Glomerular endothelial cell (primary cell): ENCODE data around the gene ENTR1. TPM values are rescaled to one million over a fixed set of nuclear protein-coding genes. Genes with fewer than 3 reads are reported as not detected.

Source experiments
- DNase-seq: peaks from one replicate; pipeline ENCODE4 v3.0.0-alpha.2; 2011; ENCODE audit warnings: low read depth, low spot score; ENCODE audit errors: extremely low read depth
- total RNA-seq: library from RNA; depleted of rRNA; stranded (reverse); fragments of >200 nt; gene quantifications from 2 replicates; pipeline ENCODE4 v1.2.3, GENCODE V29; 2015

Gene ENTR1
- total RNA-seq, 1 donor from 2014 or later = 53.0 TPM

DNA sequence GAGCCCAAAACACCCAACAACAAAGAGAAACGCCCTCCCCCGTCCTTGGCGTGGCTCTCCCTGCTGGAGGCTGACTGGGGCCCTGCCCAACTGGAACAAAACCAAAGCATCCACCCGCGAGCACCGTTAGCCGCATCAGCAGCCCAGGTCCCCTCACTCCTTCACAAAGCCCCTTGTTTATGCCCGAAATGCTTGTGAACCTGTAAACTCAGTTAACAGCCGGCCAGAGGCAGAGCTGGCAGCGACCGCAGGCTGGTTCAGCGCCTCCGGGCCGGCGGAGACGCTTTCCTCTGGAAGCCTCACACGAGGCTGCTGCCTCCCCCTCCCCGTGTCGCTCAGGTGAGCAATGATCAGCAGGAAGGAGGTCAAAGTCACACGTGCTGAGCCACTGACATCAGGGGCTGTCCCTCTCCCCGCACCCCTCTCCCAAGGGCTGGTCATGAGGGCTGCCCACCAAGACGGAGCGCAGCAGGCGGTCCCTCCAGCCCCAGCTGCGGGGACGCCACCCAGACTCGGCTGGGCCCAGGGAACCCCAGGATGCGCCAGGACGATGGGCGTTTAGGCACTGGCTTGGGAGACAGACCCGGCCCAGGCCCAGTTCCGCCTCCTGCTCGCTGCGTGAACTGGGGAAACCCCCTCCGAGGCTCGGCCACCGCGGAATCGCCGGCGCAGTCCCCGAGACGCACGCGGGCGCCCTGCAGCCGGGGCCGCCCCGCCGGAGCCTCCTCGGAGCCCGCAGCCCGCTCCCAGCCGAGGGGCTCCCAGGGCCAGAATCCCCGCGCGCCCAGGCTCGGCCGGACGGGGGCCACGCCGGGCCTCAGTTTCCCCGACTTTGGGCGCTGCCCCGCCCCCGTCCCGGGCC, 11.0 kb downstream of the ENTR1 start:
- DNase-seq = no peak

DNA sequence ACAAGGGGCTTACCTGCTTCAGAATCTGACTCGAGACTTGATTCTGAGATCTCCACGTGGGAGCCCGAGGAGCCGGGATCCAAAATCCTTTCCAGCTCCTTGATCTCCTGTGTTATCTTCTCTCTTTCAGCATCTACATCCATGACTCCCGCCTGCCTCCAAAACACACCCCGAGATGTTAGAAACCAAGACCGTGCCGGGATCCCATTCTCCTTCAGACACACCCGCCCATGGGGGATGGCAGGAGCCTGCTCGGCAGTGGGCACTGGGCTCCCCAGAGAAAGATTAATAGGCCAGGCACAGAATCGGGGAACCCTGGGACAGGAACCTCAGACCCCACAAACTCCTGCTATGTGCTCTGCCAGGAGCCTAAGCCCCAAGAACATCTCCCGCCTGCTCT, 12.1 kb downstream of the ENTR1 start:
- no peak for DNase-seq

DNA sequence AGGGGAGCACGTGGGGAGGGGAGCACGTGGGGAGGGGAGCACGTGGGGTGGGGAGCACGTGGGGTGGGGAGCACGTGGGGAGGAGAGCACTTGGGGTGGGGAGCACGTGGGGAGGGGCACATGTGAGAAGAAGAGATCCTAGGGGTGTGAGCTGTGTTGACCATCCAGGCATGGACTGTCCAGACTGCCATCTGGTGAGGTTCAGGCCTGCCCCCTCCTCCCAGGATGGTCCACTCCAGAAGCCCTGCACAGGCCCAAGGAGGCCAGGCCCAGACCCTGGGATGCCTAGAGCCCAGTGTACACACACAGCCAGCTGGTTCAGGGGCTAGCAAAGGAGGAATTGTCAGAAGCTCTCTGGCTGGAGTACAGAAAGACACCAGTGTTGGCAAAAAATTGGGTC, 12.8 kb downstream of the ENTR1 start:
- no peak for DNase-seq

DNA sequence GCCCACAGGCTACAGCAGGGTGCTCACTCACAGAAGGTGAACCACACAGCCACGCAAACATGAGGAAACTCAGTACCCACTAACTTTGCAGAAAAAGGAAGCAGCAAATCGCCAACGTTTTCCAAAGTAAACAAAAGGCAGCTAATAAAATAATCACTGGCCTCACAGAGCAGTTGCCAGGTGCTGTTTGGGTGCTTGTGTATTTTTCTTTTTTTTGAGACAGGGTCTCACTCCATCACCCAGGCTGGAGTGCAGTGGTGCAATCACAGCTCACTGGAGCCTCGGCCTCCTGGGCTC, 14.2 kb downstream of the ENTR1 start:
- DNase-seq = no peak

DNA sequence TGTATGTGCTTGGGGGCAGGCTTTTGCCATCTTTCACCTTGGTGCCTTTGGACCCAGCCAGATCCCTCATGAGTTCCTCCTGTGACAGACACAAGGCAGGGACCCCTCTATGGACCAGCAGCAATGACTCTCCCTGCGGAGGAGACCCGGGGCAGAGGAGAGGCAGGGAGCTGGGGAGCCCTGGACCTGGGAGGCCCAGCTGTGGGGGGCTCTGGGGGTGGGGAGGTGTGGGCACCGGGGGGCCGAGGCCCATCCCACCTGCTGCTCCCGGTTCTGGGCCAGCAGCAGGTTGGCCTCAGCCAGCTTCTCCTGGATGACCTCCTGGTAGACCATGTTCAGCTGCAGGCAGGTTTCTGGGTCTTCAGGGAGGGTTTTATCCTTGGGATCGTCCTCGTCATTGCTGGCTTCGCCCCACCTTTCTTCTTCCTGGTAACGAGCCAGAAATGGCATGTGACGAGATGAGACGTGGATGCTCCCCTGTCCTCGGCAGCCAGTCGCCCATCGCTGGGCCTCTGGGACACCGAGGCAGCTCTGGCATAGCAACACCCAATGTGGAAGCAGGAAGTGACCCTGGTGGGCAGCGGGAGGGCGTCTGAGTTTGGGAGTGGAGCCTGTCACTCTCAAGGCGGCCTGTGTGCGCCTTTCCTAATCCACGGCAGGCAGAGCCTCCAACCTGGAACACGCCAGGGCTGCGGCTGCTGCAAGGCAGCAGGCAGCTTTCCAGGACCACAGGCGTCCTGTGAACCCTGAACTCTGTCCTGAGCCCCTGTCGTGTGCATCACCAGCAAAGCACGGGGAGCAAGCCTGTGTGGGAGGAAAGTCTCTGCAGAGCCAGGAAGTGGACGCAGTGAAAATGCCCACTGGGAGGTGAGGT, 14.8 kb downstream of the ENTR1 start:
- no peak for DNase-seq

DNA sequence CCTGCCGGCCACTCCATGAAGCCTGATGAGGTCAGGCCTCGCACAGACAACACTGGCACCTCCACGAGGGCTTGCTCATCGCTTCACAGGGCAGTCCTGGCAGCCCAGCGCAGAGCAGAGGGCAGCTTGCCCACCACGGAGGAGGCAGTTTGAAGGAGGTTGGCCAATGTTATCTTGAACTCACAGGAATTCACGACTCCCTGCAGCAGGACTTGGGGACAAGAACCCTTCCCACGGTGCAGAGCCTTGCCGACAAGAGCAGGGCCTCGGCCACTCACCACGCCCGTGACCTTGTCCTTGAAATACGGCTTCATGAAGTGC, 15.4 kb downstream of the ENTR1 start:
- no peak for DNase-seq

DNA sequence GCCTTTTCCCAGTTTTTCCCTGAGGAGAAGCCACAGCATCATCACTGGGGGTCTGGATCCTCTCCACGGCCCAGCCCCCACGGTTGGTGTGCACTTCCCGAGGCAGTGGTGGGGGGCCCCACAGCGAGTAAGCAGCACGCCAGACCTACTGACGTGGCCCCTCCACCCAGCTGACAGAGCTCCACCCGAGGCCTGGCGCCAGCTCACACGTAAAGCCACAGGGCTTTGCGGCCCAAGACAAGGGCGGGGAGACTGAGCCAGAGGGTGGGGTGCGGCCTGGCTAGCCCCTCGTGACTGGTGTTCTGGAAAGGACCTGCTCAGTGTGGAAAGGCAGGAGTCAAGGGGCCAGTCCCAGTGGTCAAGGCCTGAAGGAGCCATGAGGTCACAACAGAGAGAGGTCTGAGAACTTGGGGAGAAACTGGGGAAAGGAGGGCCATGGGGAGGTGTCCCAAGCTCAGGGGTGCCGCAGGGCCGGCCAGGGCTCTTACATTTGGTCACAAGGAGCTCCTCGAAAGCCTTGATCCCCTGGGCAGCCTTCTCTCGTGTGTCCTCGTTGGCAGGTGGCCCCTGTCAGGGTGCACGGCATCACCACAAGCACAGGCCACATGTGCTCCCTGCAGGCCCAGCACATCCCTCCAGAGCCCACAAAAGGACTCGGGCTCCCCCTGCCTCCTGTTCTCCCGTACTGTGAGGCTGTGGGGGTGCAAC, 15.9 kb downstream of the ENTR1 start:
- no peak for DNase-seq

DNA sequence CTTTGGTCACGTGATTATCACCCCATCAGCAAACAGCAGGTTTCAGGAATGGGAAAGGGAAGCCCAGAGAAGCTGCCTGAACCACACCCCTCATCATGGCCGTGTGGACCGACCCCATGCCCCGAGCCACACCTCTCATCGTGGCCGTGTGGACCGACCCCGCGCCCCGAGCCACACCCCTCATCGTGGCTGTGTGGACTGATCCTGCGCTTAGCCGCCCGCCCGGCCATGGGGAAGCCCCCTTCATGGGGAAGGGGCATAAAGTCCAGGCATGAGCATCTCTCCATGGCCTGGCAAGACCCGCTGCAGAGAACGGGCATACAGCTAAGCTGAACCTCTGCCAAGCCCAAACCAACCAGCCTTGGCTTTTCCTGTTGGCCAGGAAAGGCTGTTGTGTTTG, 16.9 kb downstream of the ENTR1 start:
- no peak for DNase-seq

DNA sequence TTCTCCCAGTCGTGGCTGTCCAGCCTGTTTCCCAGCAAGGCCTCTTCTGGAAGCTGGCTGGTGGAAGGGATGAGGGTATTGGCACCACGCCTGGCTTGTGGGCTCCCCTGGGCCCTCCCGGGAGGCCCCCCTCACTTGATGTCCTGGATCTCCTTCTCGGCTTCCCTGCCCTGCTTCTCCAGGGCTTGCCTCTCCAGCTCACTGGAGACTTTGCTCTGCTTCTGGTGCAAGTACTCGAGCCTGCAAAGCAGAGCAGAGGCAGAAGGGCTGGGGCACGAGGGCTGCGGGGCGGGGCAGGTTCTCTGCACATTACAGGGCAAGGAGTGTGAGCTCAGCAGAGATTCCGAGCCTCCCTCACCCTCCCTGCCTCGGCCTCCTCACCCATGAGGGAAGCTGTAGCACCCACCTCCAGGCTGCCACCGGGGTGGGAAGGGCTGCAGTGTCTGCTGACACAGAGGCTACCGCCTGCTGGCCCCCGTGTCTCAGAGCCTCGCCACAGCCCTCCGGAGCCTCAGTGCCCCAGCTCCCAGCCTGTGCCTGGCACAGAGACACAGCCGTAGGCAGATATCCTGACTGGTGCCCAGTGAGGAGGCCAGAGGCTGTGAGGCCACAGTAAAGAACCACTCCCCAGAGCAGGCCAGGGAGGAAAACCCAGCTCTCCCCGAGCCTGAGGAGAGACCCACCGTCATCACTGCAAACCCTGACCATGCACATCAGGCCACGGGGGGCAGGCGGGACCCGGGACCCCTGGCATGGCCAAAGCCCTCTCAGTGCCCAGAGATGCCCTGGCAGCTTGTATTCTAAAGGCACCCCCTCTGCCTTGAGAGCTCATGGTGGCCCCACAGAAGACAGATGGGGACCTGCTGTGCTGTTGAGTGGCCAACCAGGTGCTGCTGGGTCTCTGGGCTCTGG, 17.6 kb downstream of the ENTR1 start:
- DNase-seq = no peak

DNA sequence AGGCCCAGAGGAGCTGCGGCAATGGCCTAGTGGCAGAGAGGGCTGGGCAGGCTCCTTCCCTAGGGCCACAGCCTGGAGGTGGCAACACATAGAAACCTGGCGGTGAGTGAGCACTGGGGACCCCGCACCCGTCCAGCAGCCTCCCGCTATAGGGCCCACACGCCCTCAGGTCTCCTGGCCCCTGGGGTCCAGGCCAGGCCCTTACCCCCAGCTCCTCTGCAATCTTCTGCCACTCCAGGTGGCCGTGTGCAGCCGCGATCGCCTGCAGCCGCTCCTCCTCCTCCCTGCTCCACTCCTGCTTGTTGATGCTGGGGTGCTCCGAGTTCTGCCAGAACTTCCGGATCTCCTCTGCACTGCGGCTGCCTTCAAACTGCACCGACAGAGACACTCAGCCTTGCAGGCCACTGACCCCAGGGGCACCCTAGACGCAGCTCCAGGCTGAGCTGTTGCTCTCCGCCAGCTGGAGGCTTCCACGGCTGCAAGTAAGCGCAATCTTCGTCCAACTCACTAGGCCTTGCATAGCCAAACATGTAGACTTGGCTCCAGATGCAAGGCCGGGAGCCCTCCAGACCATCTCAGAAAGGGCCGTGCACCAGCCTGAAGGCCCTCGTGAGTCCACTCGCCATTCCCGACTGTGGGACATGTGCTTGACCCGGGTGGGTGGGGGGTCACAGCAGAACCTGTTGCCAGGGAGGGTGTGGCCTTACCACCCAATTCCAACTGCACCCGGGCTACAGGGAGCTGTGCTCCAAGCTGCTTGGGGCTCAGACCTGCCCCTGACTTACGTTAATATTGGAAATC, 18.5 kb downstream of the ENTR1 start:
- no peak for DNase-seq

DNA sequence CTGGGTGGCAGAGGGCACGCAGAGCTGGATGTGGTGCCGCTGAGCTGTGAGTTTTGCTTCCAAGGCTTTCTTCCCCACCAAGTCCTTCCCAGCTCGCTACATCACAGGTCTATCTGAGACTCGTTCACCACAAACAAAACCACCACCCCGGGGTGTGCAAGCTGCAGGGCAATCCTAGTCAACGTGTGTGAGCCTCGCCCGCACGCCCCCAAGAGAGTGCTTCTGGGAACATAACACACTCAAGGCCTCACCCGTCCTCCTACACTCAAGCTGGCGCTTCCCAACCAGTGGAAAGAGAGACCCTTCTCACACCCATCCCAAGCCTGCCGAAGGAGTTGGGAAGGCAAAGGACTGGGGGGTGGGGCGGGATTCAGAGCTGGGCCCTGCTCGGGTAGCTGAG, 21.0 kb downstream of the ENTR1 start:
- no peak for DNase-seq

DNA sequence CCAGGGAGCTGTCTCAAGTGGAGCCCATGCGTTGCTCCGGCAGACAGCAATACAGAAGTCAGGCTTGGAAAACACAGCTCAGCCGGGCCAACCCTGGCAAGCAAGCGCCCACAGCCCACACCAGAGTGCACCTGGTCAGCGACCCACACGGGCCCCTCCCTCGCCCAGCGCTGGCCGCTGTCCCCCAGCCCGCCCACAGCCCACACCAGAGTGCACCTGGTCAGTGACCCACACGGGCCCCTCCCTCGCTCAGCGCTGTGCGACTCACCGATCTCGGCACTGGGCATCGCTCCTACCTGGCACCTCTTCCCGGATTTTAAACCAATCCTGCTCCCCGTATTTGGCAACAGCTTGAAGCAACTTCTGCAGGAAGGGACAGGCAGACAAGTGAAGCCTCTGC, 23.2 kb downstream of the ENTR1 start:
- no peak for DNase-seq

DNA sequence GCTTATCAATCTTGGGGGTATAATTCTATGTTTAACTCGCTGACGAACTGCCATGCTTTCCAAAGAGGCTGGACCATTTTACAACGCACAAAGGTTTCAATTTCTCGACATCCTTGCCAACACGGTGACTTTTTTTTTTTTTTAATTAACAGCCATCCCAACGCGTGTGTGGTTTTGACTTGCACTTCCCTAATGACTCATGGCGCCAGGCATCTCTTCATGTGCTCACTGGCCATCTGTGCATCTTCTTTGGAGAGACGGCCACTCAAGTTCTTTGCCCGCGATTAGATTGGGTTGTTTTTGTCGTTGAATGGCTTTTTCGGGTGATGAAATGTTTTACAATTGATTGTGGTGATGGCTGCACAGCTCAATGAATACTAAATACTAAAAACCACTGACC, 24.4 kb downstream of the ENTR1 start:
- DNase-seq = no peak

DNA sequence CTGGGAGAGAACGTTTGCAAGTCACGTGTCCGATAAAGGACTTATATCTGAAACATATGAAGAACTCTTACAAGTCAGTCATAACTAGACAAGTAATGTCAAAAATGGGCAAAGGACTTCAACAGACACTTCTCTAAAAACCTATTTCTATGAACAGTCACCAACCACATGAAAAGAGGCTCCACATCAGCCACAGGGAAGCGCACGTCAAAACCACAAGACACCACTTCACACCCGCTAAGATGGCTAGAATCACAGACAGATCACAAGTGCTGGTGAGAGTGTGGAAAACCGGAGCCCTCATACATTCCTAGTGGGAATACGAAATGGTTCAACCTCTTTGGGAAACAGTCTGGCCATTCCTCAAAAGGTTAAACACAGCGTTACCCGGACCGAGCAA, 25.4 kb downstream of the ENTR1 start:
- no peak for DNase-seq

DNA sequence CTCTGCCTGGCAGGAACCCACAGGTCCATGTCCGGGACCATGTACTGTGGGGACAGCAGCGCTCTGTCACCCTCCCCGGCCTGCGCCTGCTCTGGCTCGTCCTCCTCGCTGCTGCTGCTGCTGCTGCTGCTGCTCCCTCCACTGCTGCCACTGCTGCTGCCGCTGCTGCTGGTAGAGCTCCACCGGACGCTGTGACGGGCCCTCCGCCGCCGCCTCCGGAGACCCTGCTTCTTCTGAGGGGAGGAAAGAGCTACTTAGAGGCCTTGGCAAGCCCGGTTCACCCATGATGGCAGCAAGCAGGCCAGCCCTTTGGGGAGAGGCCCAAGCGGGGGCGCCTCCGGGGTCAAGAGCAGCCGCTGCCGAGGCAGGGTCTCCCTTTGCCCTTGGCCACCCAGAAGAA, 27.0 kb downstream of the ENTR1 start:
- DNase-seq = no peak

DNA sequence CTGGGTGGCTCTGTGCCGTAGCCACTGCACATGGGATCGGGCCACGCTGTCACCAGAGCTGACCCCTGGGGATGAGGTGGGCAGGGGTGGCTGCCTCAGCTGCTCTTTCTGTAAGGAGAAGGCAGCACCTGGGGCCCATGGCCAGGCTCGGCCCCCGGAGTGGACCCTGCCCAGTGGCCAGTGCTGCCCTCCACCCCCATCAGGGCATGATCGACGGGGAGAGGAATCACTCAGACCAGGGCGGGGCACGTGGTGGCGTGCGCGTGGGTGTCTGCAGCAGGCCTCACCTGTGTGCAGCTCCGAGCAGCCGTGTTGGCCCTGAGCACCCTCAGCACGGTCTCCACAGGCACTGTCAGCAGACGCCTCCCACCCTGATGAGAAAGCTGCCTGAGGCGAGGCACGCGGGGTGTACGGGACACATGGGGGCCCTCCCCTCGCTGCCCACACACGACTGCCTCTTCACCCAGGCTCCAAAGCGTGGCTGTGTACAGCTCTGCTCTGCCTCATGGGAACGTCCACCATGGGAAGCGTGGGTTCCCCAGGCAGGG, 28.4 kb downstream of the ENTR1 start:
- DNase-seq = no peak

DNA sequence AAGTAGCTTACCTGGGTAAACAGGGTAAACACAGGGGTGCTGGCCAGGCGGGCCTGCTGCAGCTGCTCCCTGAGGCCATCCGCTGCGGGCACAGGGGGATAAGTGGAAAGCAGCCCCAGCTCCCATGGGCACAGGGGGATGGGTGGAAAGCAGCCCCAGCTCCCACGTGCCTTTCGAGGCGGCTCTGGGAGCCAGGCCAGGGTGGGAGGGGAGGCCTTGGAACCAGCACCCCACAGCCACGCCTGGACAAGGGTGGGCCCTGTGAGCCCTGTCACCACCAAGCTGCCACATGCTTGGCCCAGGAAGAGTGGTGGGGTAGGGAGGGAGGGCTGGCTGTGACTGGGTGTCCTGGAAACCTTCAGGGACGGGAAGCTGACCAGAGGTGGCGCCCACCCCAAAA, 29.1 kb downstream of the ENTR1 start:
- no peak for DNase-seq

DNA sequence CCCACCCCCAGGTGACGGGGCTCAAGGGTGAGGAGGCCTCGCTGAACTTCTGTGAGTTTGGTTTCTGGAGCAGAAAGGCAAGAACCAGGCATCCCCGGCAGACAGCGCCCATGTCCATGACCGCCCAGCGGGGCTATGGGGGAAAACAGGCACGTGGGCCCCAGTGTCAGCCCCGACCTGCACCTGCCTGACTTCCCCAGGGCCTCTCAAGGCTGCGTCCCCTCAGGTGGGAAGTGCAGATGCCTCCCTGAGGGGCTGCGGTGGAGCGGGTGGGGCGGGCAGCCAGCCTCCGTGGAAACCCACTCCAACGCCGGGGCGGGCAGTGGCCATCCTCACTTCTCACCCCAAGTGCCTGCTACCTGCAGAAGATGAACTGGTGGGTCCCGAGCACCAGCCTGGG, 30.0 kb downstream of the ENTR1 start:
- no peak for DNase-seq

DNA sequence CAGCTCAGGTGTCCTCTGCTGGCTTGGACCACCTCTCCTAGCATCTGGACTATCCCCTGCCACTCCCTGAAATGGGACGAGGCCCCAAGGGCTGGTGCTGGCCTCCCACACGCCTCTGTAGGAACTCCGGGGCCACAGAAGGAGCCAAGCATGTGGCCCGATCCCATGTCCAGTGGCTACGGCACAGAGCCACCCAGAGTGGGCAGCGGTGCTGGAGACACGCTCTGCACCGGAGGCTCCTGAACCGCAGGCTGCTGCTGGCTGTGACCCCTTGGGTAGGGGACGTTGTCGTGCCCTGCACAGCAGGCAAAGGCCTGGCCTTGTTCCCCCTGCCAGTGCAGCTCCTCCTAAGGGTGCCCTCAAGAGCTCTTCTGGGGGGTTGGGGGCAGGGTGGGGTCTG, 30.5 kb downstream of the ENTR1 start:
- no peak for DNase-seq

DNA sequence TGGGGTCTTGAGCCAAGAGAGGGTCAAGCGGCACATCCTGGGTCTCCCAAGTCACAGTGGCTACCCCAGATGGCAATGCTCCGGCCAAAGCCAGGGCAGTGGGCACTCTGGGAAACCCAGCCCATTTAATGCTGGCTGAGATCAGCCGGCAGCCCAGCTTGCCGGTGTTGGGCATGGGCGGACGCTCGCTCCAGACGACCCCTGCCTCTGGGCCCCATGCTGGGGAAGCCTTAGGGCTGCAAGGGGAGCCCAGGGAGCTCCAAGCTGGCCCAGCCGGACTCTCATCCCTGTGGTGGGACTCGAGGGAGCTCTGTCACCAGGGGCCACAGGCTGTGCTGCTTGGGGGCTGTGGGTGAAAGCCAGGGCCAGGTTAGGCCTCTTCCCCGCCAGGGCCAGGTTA, 31.0 kb downstream of the ENTR1 start:
- no peak for DNase-seq
